ENCODE data around the gene PRODH. TPM values are rescaled to one million over a fixed set of nuclear protein-coding genes. Genes with fewer than 3 reads are reported as not detected.
"Not testable (repeated sequence)": the region's sequence is repeated elsewhere in the genome, so short reads cannot be mapped to it uniquely, and the experiment has no call there.

Gene PRODH
- total RNA-seq, 2 donors from 2014 or later, result 65.1 to 67.5 TPM

DNA sequence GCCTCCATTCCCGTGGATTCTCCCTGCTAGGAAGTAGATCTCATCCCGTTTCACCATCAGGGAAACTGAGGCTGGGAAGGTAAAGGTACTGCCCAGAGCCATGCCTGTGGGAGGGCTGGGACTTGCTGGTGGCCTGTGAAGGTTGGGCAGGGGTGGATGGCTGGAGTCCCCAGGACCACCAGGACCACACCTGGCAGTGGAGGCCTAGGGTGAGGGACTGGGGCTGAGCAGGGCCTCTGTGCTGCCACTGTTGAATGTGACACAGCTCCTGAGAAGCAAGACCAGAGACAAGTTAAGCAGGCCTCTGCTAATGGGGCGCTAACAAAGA lies 26.2 kb upstream of the PRODH start:
- Histone ChIP-seq H3K9ac (ENCODE audit: extremely low read depth, low read length, poor library complexity, severe bottlenecking) (no peak overlapping the region), H3K27me3 (ENCODE audit: control insufficient read depth, insufficient read depth, low read length, poor library complexity, severe bottlenecking) (no peaks in the 10 kb centered on the region), H3K4me3 (ENCODE audit: low read length) (no peak overlapping the region), H3K27ac (ENCODE audit: low read depth, low read length) (no peak overlapping the region), H3K36me3 (ENCODE audit: control insufficient read depth, insufficient read depth, low read length) (no peaks in the 10 kb centered on the region), H3K4me1 (ENCODE audit: control insufficient read depth, insufficient read depth, low read length) (no peaks in the 10 kb centered on the region), H3K9me3 (ENCODE audit: control insufficient read depth, low read length) (no peaks in the 10 kb centered on the region)
- DNase-seq, result no peak
- WGBS, 2 experiments (ENCODE audit: insufficient coverage in 1 of 2, insufficient read length in 1 of 2), result 94% methylated on average over 3 of the region's 3 CpGs; no CpG with 5 or more reads in 1 of the 2 experiments
- TF ChIP-seq, protein P1, sequence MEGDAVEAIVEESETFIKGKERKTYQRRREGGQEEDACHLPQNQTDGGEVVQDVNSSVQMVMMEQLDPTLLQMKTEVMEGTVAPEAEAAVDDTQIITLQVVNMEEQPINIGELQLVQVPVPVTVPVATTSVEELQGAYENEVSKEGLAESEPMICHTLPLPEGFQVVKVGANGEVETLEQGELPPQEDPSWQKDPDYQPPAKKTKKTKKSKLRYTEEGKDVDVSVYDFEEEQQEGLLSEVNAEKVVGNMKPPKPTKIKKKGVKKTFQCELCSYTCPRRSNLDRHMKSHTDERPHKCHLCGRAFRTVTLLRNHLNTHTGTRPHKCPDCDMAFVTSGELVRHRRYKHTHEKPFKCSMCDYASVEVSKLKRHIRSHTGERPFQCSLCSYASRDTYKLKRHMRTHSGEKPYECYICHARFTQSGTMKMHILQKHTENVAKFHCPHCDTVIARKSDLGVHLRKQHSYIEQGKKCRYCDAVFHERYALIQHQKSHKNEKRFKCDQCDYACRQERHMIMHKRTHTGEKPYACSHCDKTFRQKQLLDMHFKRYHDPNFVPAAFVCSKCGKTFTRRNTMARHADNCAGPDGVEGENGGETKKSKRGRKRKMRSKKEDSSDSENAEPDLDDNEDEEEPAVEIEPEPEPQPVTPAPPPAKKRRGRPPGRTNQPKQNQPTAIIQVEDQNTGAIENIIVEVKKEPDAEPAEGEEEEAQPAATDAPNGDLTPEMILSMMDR (conservative IDR thresholded peaks at IDR 0.05), result no peak
- Mint-ChIP-seq H3K9me3 (no peaks in the 10 kb centered on the region), H3K27ac (no peak overlapping the region), H3K4me3 (no peak overlapping the region), H3K36me3 (ENCODE audit: low read depth) (no peaks in the 10 kb centered on the region), H3K27me3 (ENCODE audit: insufficient read depth) (peaks cover 2% of the 10 kb centered on the region), H3K4me1 (no peaks in the 10 kb centered on the region)

- not testable (repeated sequence) for H3K27me3 Mint-ChIP-seq (ENCODE audit: insufficient read depth); DNase-seq; H3K9ac ChIP-seq (ENCODE audit: extremely low read depth, low read length, poor library complexity, severe bottlenecking); H3K4me1 ChIP-seq (ENCODE audit: control insufficient read depth, insufficient read depth, low read length); H3K4me3 Mint-ChIP-seq; H3K27ac ChIP-seq (ENCODE audit: low read depth, low read length); H3K4me3 ChIP-seq (ENCODE audit: low read length); H3K9me3 ChIP-seq (ENCODE audit: control insufficient read depth, low read length); H3K36me3 Mint-ChIP-seq (ENCODE audit: low read depth); H3K4me1 Mint-ChIP-seq; H3K27me3 ChIP-seq (ENCODE audit: control insufficient read depth, insufficient read depth, low read length, poor library complexity, severe bottlenecking); H3K36me3 ChIP-seq (ENCODE audit: control insufficient read depth, insufficient read depth, low read length); H3K27ac Mint-ChIP-seq; H3K9me3 Mint-ChIP-seq
- 73 to 92% methylated on average over 4 to 8 of the region's 8 CpGs for WGBS, 2 experiments (ENCODE audit: insufficient coverage in 1 of 2, insufficient read length in 1 of 2)
These were observed 25.7 kb upstream of the PRODH start for GRCh38 chr22:18961632-18962307.

- H3K9me3 Mint-ChIP-seq; H3K27me3 Mint-ChIP-seq (ENCODE audit: insufficient read depth); H3K4me1 Mint-ChIP-seq; H3K27ac ChIP-seq (ENCODE audit: low read depth, low read length); H3K9ac ChIP-seq (ENCODE audit: extremely low read depth, low read length, poor library complexity, severe bottlenecking); H3K4me1 ChIP-seq (ENCODE audit: control insufficient read depth, insufficient read depth, low read length); H3K4me3 ChIP-seq (ENCODE audit: low read length); H3K27ac Mint-ChIP-seq; H3K36me3 ChIP-seq (ENCODE audit: control insufficient read depth, insufficient read depth, low read length); H3K27me3 ChIP-seq (ENCODE audit: control insufficient read depth, insufficient read depth, low read length, poor library complexity, severe bottlenecking); DNase-seq; H3K4me3 Mint-ChIP-seq; H3K36me3 Mint-ChIP-seq (ENCODE audit: low read depth); H3K9me3 ChIP-seq (ENCODE audit: control insufficient read depth, low read length): not testable (repeated sequence)
- 86% methylated on average over 7 of the region's 7 CpGs; no CpG with 5 or more reads in 1 of the 2 experiments for WGBS, 2 experiments (ENCODE audit: insufficient coverage in 1 of 2, insufficient read length in 1 of 2)
These were observed 25.1 kb upstream of the PRODH start for GRCh38 chr22:18961201-18961600.

GRCh38 chr22:18960166-18960820 lies 24.2 kb upstream of the PRODH start:
- H3K27ac Mint-ChIP-seq; H3K27ac ChIP-seq (ENCODE audit: low read depth, low read length); H3K27me3 Mint-ChIP-seq (ENCODE audit: insufficient read depth); H3K27me3 ChIP-seq (ENCODE audit: control insufficient read depth, insufficient read depth, low read length, poor library complexity, severe bottlenecking); DNase-seq; H3K4me3 ChIP-seq (ENCODE audit: low read length); H3K36me3 Mint-ChIP-seq (ENCODE audit: low read depth); H3K9me3 Mint-ChIP-seq; H3K36me3 ChIP-seq (ENCODE audit: control insufficient read depth, insufficient read depth, low read length); H3K9ac ChIP-seq (ENCODE audit: extremely low read depth, low read length, poor library complexity, severe bottlenecking); H3K9me3 ChIP-seq (ENCODE audit: control insufficient read depth, low read length); H3K4me1 ChIP-seq (ENCODE audit: control insufficient read depth, insufficient read depth, low read length); H3K4me1 Mint-ChIP-seq; H3K4me3 Mint-ChIP-seq: not testable (repeated sequence)
- WGBS, 2 experiments (ENCODE audit: insufficient coverage in 1 of 2, insufficient read length in 1 of 2), result 92% methylated on average over 10 of the region's 11 CpGs; no CpG with 5 or more reads in 1 of the 2 experiments

DNA sequence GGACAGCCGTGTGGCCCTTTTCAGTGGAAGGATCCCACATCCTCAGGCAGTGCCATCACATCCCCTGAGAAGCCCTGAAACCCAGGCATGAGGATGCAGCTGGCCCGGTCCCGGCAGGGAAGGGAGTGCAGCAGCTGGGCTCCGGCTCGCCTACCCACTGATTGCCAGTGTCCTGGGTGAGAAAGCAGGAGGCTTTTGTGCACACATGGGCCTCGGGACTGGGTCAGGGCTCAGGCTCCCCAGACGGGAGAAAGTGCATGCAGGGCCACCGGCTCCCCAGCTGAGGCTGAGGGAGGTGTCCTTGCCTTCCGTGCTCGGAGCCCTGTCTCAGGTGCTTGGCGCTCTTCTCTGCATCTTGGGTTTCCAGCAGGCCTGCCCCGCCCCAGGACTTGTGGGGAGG lies 23.6 kb upstream of the PRODH start:
- H3K9me3 Mint-ChIP-seq; H3K36me3 ChIP-seq (ENCODE audit: control insufficient read depth, insufficient read depth, low read length); H3K36me3 Mint-ChIP-seq (ENCODE audit: low read depth); H3K4me3 Mint-ChIP-seq; H3K27me3 ChIP-seq (ENCODE audit: control insufficient read depth, insufficient read depth, low read length, poor library complexity, severe bottlenecking); DNase-seq; H3K4me3 ChIP-seq (ENCODE audit: low read length); H3K27ac Mint-ChIP-seq; H3K27me3 Mint-ChIP-seq (ENCODE audit: insufficient read depth); H3K27ac ChIP-seq (ENCODE audit: low read depth, low read length); H3K9ac ChIP-seq (ENCODE audit: extremely low read depth, low read length, poor library complexity, severe bottlenecking); H3K9me3 ChIP-seq (ENCODE audit: control insufficient read depth, low read length); H3K4me1 Mint-ChIP-seq; H3K4me1 ChIP-seq (ENCODE audit: control insufficient read depth, insufficient read depth, low read length): not testable (repeated sequence)
- WGBS, 2 experiments (ENCODE audit: insufficient coverage in 1 of 2, insufficient read length in 1 of 2), result 84% methylated on average over 10 of the region's 12 CpGs; no CpG with 5 or more reads in 1 of the 2 experiments

DNA sequence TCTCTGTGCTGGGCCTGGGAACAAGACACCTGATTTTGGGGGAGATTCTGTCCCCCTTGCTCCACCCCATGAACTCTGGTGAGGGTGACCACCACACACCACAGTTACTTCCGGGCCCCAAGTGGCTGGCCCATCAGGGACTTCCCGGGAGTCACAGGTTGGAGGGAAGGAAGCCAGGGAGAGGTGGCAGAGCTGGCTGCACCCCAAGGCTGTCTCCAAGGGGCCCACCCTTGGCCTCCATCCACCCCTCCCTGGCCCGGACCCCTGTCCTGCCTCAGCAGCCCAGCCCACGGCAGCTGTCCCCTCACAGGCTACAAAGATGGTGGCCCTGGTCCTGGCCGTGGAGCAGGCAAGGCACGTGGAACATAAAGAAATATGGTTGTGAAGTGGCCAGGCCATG lies 23.2 kb upstream of the PRODH start:
- 98% methylated on average over 6 of the region's 6 CpGs; no CpG with 5 or more reads in 1 of the 2 experiments for WGBS, 2 experiments (ENCODE audit: insufficient coverage in 1 of 2, insufficient read length in 1 of 2)
- not testable (repeated sequence) for H3K27me3 Mint-ChIP-seq (ENCODE audit: insufficient read depth)

More for the DNA sequence above, 23.2 kb upstream of the PRODH start:
- not testable (repeated sequence) for H3K36me3 ChIP-seq (ENCODE audit: control insufficient read depth, insufficient read depth, low read length); H3K27ac Mint-ChIP-seq; H3K4me3 ChIP-seq (ENCODE audit: low read length); H3K27me3 ChIP-seq (ENCODE audit: control insufficient read depth, insufficient read depth, low read length, poor library complexity, severe bottlenecking); H3K9me3 ChIP-seq (ENCODE audit: control insufficient read depth, low read length); H3K4me3 Mint-ChIP-seq; H3K4me1 Mint-ChIP-seq; H3K9me3 Mint-ChIP-seq; H3K36me3 Mint-ChIP-seq (ENCODE audit: low read depth); DNase-seq; H3K9ac ChIP-seq (ENCODE audit: extremely low read depth, low read length, poor library complexity, severe bottlenecking); H3K27ac ChIP-seq (ENCODE audit: low read depth, low read length); H3K4me1 ChIP-seq (ENCODE audit: control insufficient read depth, insufficient read depth, low read length)

Measured in endodermal cell (in vitro differentiated cells).